ENCODE measurements around the gene COL28A1. TPM values are rescaled to one million over a fixed set of nuclear protein-coding genes. Genes with fewer than 3 reads are reported as not detected.
A peak's percentile ranks its signal among the peaks of the same experiment; 100 is the strongest.

Gene COL28A1
- total RNA-seq, 1 experiment from 2014 or later, result 1.3 TPM

DNA sequence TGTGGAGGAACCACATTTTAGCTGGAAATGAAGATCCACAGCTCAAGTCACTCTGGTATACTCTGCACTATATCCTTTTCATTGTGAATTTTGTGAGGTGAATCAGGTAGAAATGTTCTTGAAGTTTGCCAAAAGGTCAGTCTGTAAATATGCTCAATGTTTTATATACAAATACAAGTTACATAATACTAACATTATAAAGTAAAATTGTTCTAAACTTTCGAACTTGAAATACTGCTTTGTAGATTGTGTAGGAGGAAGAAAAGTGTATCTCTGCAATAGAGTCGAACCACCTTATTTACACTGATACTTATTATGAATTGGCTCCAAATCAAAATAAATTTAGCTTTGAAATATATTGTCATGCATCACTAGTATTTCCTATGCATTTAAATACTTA, 38.0 kb upstream of the COL28A1 start:
- H3K27ac Mint-ChIP-seq (ENCODE audit: unreplicated experiment), result no peak overlapping the region
- H3K4me3 Mint-ChIP-seq (ENCODE audit: low read depth, unreplicated experiment), result no peak overlapping the region
- H3K36me3 Mint-ChIP-seq (ENCODE audit: insufficient read depth, unreplicated experiment), result no peaks in the 10 kb centered on the region
- CTCF ChIA-PET, result interaction anchor here (0.6 kb wide), 1 partner anchor 397 kb away, joined by 3 read pairs; no protein-coding TSS in a partner anchor
- intact Hi-C loops (cut with micrococcal nuclease; ENCODE audit: unreplicated experiment), result no loop called here
- DNase-seq, result no peak
- peaks cover 19% of the 10 kb centered on the region for H3K4me1 Mint-ChIP-seq (ENCODE audit: low read depth, unreplicated experiment)
- TF ChIP-seq, protein P1, sequence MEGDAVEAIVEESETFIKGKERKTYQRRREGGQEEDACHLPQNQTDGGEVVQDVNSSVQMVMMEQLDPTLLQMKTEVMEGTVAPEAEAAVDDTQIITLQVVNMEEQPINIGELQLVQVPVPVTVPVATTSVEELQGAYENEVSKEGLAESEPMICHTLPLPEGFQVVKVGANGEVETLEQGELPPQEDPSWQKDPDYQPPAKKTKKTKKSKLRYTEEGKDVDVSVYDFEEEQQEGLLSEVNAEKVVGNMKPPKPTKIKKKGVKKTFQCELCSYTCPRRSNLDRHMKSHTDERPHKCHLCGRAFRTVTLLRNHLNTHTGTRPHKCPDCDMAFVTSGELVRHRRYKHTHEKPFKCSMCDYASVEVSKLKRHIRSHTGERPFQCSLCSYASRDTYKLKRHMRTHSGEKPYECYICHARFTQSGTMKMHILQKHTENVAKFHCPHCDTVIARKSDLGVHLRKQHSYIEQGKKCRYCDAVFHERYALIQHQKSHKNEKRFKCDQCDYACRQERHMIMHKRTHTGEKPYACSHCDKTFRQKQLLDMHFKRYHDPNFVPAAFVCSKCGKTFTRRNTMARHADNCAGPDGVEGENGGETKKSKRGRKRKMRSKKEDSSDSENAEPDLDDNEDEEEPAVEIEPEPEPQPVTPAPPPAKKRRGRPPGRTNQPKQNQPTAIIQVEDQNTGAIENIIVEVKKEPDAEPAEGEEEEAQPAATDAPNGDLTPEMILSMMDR (IDR thresholded peaks at IDR 0.05; ENCODE audit: unreplicated experiment), result no peak
- no peaks in the 10 kb centered on the region for H3K9me3 Mint-ChIP-seq (ENCODE audit: low read depth, unreplicated experiment)
- no peaks in the 10 kb centered on the region for H3K27me3 Mint-ChIP-seq (ENCODE audit: unreplicated experiment)
- BruUV-seq (replicated peaks), result no TSS peak

DNA sequence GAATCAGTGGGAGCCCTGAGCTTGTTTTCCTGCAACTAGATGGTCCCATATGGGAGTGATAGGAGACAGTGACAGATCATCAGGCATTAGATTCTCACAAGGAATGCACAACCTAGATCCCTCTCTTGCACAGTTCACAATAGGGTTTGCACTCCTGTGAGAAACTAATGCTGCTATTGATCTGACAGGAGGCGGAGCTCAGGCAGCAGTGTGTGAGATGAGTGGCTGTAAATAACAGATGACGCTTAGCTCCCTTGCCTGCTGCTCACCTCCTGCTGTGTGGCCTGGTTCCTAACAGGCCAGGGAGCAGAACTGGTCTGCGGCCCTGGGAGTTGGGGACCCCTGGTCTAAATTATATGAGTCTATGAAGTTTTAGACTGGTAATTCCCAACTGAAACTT, 34.9 kb upstream of the COL28A1 start:
- H3K27ac Mint-ChIP-seq (ENCODE audit: unreplicated experiment), result no peak overlapping the region
- H3K27me3 Mint-ChIP-seq (ENCODE audit: unreplicated experiment), result no peaks in the 10 kb centered on the region
- TF ChIP-seq, protein P1 (IDR thresholded peaks at IDR 0.05; ENCODE audit: unreplicated experiment), result no peak
- no TSS peak for BruUV-seq (replicated peaks)
- H3K4me1 Mint-ChIP-seq (ENCODE audit: low read depth, unreplicated experiment), result peaks cover 27% of the 10 kb centered on the region
- H3K9me3 Mint-ChIP-seq (ENCODE audit: low read depth, unreplicated experiment), result no peaks in the 10 kb centered on the region
- CTCF ChIA-PET, result interaction anchor here (0.7 kb wide), 1 partner anchor 137 kb away, joined by 7 read pairs; no protein-coding TSS in a partner anchor
- no peak overlapping the region for H3K4me3 Mint-ChIP-seq (ENCODE audit: low read depth, unreplicated experiment)
- no peak for DNase-seq
- intact Hi-C loops (cut with micrococcal nuclease; ENCODE audit: unreplicated experiment), result no loop called here
- H3K36me3 Mint-ChIP-seq (ENCODE audit: insufficient read depth, unreplicated experiment), result peaks cover 16% of the 10 kb centered on the region

- no peak overlapping the region for H3K4me3 Mint-ChIP-seq (ENCODE audit: low read depth, unreplicated experiment)
- peaks cover 27% of the 10 kb centered on the region for H3K4me1 Mint-ChIP-seq (ENCODE audit: low read depth, unreplicated experiment)
- H3K36me3 Mint-ChIP-seq (ENCODE audit: insufficient read depth, unreplicated experiment), result peaks cover 16% of the 10 kb centered on the region
- H3K27ac Mint-ChIP-seq (ENCODE audit: unreplicated experiment), result no peak overlapping the region
- DNase-seq, result no peak
- CTCF ChIA-PET, result no interaction called here
- no peaks in the 10 kb centered on the region for H3K9me3 Mint-ChIP-seq (ENCODE audit: low read depth, unreplicated experiment)
- no peaks in the 10 kb centered on the region for H3K27me3 Mint-ChIP-seq (ENCODE audit: unreplicated experiment)
- intact Hi-C loops (cut with micrococcal nuclease; ENCODE audit: unreplicated experiment), result loop anchor here (10.0 kb wide), 1 partner anchor 385 kb away; the partner anchor contains the start of gene C1GALT1
- TF ChIP-seq, protein P1 (IDR thresholded peaks at IDR 0.05; ENCODE audit: unreplicated experiment), result no peak
- BruUV-seq (replicated peaks), result no TSS peak
Measured at GRCh38 chr7:7569615-7570014, 33.9 kb upstream of the COL28A1 start.

DNA sequence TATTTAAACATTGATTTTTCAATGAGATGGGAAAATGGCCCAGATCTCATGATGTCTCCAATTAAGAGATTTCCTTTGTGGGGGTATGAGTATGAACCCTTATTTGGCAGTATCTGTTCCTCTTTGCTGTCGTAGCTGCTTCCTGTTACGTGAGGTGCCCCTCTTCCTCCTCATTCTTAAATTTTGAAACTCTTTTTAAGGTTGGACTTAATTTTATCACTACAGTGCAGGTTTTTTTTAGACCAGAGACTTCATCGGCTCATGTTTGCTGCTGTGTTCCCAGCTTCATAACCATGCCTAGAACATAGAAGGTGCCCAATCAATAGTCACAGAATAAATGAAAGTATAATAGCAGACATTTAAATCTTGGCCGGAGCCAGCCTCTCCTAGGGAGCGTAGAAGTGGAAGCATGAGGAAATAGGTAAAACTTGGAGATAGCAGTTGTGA, 33.4 kb upstream of the COL28A1 start:
- H3K9me3 Mint-ChIP-seq (ENCODE audit: low read depth, unreplicated experiment), result no peaks in the 10 kb centered on the region
- H3K4me1 Mint-ChIP-seq (ENCODE audit: low read depth, unreplicated experiment), result peaks cover 27% of the 10 kb centered on the region
- no peak for DNase-seq
- TF ChIP-seq, protein P1 (IDR thresholded peaks at IDR 0.05; ENCODE audit: unreplicated experiment), result no peak
- no peak overlapping the region for H3K27ac Mint-ChIP-seq (ENCODE audit: unreplicated experiment)
- intact Hi-C loops (cut with micrococcal nuclease; ENCODE audit: unreplicated experiment), result loop anchor here (10.0 kb wide), 1 partner anchor 384 kb away; the partner anchor contains the start of gene C1GALT1
- H3K27me3 Mint-ChIP-seq (ENCODE audit: unreplicated experiment), result no peaks in the 10 kb centered on the region
- BruUV-seq (replicated peaks), result no TSS peak
- H3K36me3 Mint-ChIP-seq (ENCODE audit: insufficient read depth, unreplicated experiment), result peaks cover 16% of the 10 kb centered on the region
- peak overlapping the region; percentile 22 for H3K4me3 Mint-ChIP-seq (ENCODE audit: low read depth, unreplicated experiment)
- CTCF ChIA-PET, result interaction anchor here (1.6 kb wide), 1 partner anchor 19 kb away, joined by 4 read pairs; no protein-coding TSS in a partner anchor
